H9 (cell line): ENCODE data around the gene SLAIN1. TPM values are rescaled to one million over a fixed set of nuclear protein-coding genes. Genes with fewer than 3 reads are reported as not detected.

Experiments
- DNase-seq: peaks from one replicate; pipeline ENCODE4 v3.0.0-alpha.2; 2017
- H2AFZ ChIP-seq: one replicate; pipeline ENCODE4 v1.6.1; 2013; ENCODE audit warnings: mild to moderate bottlenecking, low read length, control low read depth, moderate library complexity
- H2AK5ac ChIP-seq: 2 replicates; pipeline ENCODE4 v1.6.1; 2013; ENCODE audit warnings: low read length, control low read depth, mixed read lengths; ENCODE audit not compliant: insufficient read length
- H2BK120ac ChIP-seq: one replicate; pipeline ENCODE4 v1.6.1; 2013; ENCODE audit warnings: low read depth, mild to moderate bottlenecking, low read length, control low read depth, inconsistent platforms; ENCODE audit not compliant: poor library complexity, severe bottlenecking
- H2BK12ac ChIP-seq: 2 replicates; pipeline ENCODE4 v1.6.1; 2013; ENCODE audit warnings: low read length, control low read depth, mixed read lengths, low read depth; ENCODE audit not compliant: insufficient read length
- H2BK15ac ChIP-seq: 2 replicates; pipeline ENCODE4 v1.6.1; 2013; ENCODE audit warnings: low read depth, low read length, control low read depth
- H2BK20ac ChIP-seq: one replicate; pipeline ENCODE4 v1.6.1; 2013; ENCODE audit warnings: low read depth, mild to moderate bottlenecking, low read length, control low read depth, inconsistent platforms; ENCODE audit not compliant: poor library complexity, severe bottlenecking
- H2BK5ac ChIP-seq: 2 replicates; pipeline ENCODE4 v1.6.1; 2013; ENCODE audit warnings: low read length, control low read depth, mixed read lengths; ENCODE audit not compliant: insufficient read length
- H3K14ac ChIP-seq: 2 replicates; pipeline ENCODE4 v1.6.1; 2013; ENCODE audit warnings: low read length, control low read depth; ENCODE audit not compliant: insufficient read depth
- H3K18ac ChIP-seq: 2 replicates; pipeline ENCODE4 v1.6.1; 2013; ENCODE audit warnings: low read depth, mild to moderate bottlenecking, mixed read lengths, low read length, control low read depth; ENCODE audit not compliant: insufficient read length
- H3K23ac ChIP-seq: 2 replicates; pipeline ENCODE4 v1.6.1; 2013; ENCODE audit warnings: low read length, control low read depth, mixed read lengths, low read depth; ENCODE audit not compliant: insufficient read length
- H3K23me2 ChIP-seq: 2 replicates; pipeline ENCODE4 v1.6.1; 2013; ENCODE audit warnings: low read depth, mild to moderate bottlenecking, mixed read lengths, low read length, control low read depth; ENCODE audit not compliant: insufficient read length, poor library complexity, severe bottlenecking
- H3K27ac ChIP-seq: 2 replicates; pipeline ENCODE4 v1.5.1; 2013; ENCODE audit warnings: low read length, control low read depth, mixed read lengths, low read depth; ENCODE audit not compliant: insufficient read length
- H3K27me3 ChIP-seq: 2 replicates; pipeline ENCODE4 v1.6.1; 2013; ENCODE audit warnings: low read length, control low read depth, inconsistent platforms; ENCODE audit not compliant: insufficient read depth
- H3K4ac ChIP-seq: 2 replicates; pipeline ENCODE4 v1.6.1; 2013; ENCODE audit warnings: low read depth, mild to moderate bottlenecking, control low read depth, inconsistent platforms, low read length, moderate library complexity
- H3K4me1 ChIP-seq: 2 replicates; pipeline ENCODE4 v1.6.1; 2013; ENCODE audit warnings: low read length, control low read depth, inconsistent platforms; ENCODE audit not compliant: insufficient read depth
- H3K4me2 ChIP-seq: 2 replicates; pipeline ENCODE4 v1.6.1; 2013; ENCODE audit warnings: low read length, control low read depth, mixed read lengths; ENCODE audit not compliant: insufficient read length, insufficient read depth
- H3K56ac ChIP-seq: 2 replicates; pipeline ENCODE4 v1.6.1; 2013; ENCODE audit warnings: low read depth, mild to moderate bottlenecking, mixed read lengths, low read length, control low read depth; ENCODE audit not compliant: insufficient read length
- H3K79me1 ChIP-seq: 2 replicates; pipeline ENCODE4 v1.6.1; 2013; ENCODE audit warnings: low read depth, mild to moderate bottlenecking, moderate library complexity, low read length, control low read depth, inconsistent platforms; ENCODE audit not compliant: insufficient read depth, poor library complexity, severe bottlenecking
- H3K79me2 ChIP-seq: 2 replicates; pipeline ENCODE4 v1.6.1; 2013; ENCODE audit warnings: low read length, control low read depth, inconsistent platforms; ENCODE audit not compliant: insufficient read depth
- H3K9ac ChIP-seq: 2 replicates; pipeline ENCODE4 v1.6.1; 2013; ENCODE audit warnings: low read length, control low read depth, mixed read lengths; ENCODE audit not compliant: insufficient read length; ENCODE audit errors: extremely low read depth
- H3K9me3 ChIP-seq: one replicate; pipeline ENCODE4 v1.6.1; 2013; ENCODE audit warnings: low read depth, low read length, inconsistent platforms; ENCODE audit not compliant: control insufficient read depth
- H3T11ph ChIP-seq: one replicate; pipeline ENCODE4 v1.6.1; 2013; ENCODE audit warnings: mild to moderate bottlenecking, low read length, control low read depth, inconsistent platforms
- H4K20me1 ChIP-seq: one replicate; pipeline ENCODE4 v1.6.1; 2013; ENCODE audit not compliant: control insufficient read depth, insufficient read length, insufficient read depth
- H4K5ac ChIP-seq: 2 replicates; pipeline ENCODE4 v1.6.1; 2013; ENCODE audit warnings: low read depth, mild to moderate bottlenecking, mixed read lengths, low read length, control low read depth; ENCODE audit not compliant: insufficient read length
- H4K8ac ChIP-seq: replicated peaks from 2 replicates; pipeline ENCODE4 v1.6.1; 2013; ENCODE audit warnings: low read length, control low read depth, mixed read lengths, low read depth; ENCODE audit not compliant: insufficient read length
- H4K91ac ChIP-seq: 2 replicates; pipeline ENCODE4 v1.6.1; 2013; ENCODE audit warnings: low read depth, mild to moderate bottlenecking, moderate library complexity, mixed read lengths, low read length, control low read depth; ENCODE audit not compliant: insufficient read length
- H3K27ac Mint-ChIP-seq, 3 experiments: 2 replicates in 2 of 3; 3 replicates in 1 of 3; pipeline ENCODE4 v1.8.0; 2020 to 2021; ENCODE audit warnings: mixed read lengths in 3 of 3, mild to moderate bottlenecking in 1 of 3, moderate library complexity in 1 of 3
- H3K27me3 Mint-ChIP-seq: 2 replicates; pipeline ENCODE4 v1.8.0; 2021; ENCODE audit warnings: low read depth, mild to moderate bottlenecking, moderate library complexity, mixed read lengths
- H3K36me3 Mint-ChIP-seq, 3 experiments: 2 replicates in 2 of 3; 3 replicates in 1 of 3; pipeline ENCODE4 v1.8.0; 2020 to 2021; ENCODE audit warnings: low read depth in 3 of 3, mixed read lengths in 3 of 3; ENCODE audit not compliant: insufficient read depth in 1 of 3
- H3K4me1 Mint-ChIP-seq, 2 experiments: 2 replicates each; pipeline ENCODE4 v1.8.0; 2020; ENCODE audit warnings: mixed read lengths in 2 of 2
- H3K4me3 Mint-ChIP-seq, 2 experiments: 2 replicates in 1 of 2; 3 replicates in 1 of 2; pipeline ENCODE4 v1.8.0; 2020 to 2021; ENCODE audit warnings: mild to moderate bottlenecking in 2 of 2, mixed read lengths in 2 of 2, moderate library complexity in 1 of 2
- H3K9me3 Mint-ChIP-seq, 2 experiments: 2 replicates in 1 of 2; 3 replicates in 1 of 2; pipeline ENCODE4 v1.8.0; 2020; ENCODE audit warnings: mild to moderate bottlenecking in 2 of 2, mixed read lengths in 2 of 2, moderate library complexity in 1 of 2
- total RNA-seq: library from RNA; stranded (reverse); gene quantifications from 2 replicates; pipeline ENCODE4 v1.2.1, GENCODE V29; 2021
- TF ChIP-seq, protein P1 (sequence below): fragments of 200-600 bp; sonication (generic); conservative IDR thresholded peaks from 3 replicates; pipeline ENCODE4 v1.8.0; 2021; ENCODE audit warnings: antibody characterized with exemption, mild to moderate bottlenecking

Gene SLAIN1
- total RNA-seq, 1 experiment from 2014 or later, result 23.2 TPM

DNA sequence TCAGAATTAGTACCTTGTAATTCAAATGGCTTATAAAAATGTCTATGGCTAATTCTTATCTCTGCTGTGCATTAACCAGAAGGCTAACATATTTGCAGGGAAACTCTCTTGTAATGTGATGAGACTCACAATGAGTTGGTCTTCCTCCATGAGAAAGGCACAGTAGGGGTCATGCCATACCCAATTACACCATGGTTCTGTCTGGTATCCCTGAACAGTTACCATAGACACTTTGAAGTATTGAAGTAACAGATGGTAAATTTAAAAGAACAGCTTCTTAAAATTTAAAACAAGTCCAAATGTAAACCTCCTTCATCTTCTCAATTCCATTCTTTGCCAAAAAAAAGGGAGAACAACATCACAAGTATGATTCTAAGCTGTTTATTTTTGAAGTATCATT is 22.6 kb upstream of the SLAIN1 start:
- H3K27ac Mint-ChIP-seq, result no peak overlapping the region
- no peak overlapping the region for H3K27ac ChIP-seq
- no peak overlapping the region for H2BK20ac ChIP-seq
- no peaks in the 10 kb centered on the region for H4K20me1 ChIP-seq
- H3K14ac ChIP-seq, result no peak overlapping the region
- no peak overlapping the region for H3K4me3 Mint-ChIP-seq
- H3K4me1 ChIP-seq, result no peaks in the 10 kb centered on the region
- no peak overlapping the region for H2BK5ac ChIP-seq
- H4K8ac ChIP-seq, result no peak overlapping the region
- H2BK120ac ChIP-seq, result no peak overlapping the region
- H2BK15ac ChIP-seq, result no peak overlapping the region
- no peaks in the 10 kb centered on the region for H3K79me2 ChIP-seq
- H3K4ac ChIP-seq, result no peak overlapping the region
- H3K9me3 ChIP-seq, result no peaks in the 10 kb centered on the region
- no peak overlapping the region for H3K18ac ChIP-seq
- H3K23me2 ChIP-seq, result no peaks in the 10 kb centered on the region
- no peaks in the 10 kb centered on the region for H3K79me1 ChIP-seq
- peaks cover 9 to 17% of the 10 kb centered on the region in 2 experiments; a peak in 4 of 5 replicates for H3K9me3 Mint-ChIP-seq
- no peak overlapping the region for H4K91ac ChIP-seq
- no peak overlapping the region for H2AFZ ChIP-seq
- H3K4me2 ChIP-seq, result no peak overlapping the region
- no peak overlapping the region for H4K5ac ChIP-seq
- no peak overlapping the region for H3K23ac ChIP-seq
- H3K56ac ChIP-seq, result no peak overlapping the region
- no peak overlapping the region for H2AK5ac ChIP-seq
- no peak overlapping the region for H2BK12ac ChIP-seq
- H3K36me3 Mint-ChIP-seq, result peaks cover 0 to 8% (median 0%) of the 10 kb centered on the region in 3 experiments; a peak in 5 of 7 replicates
- TF ChIP-seq, protein P1, sequence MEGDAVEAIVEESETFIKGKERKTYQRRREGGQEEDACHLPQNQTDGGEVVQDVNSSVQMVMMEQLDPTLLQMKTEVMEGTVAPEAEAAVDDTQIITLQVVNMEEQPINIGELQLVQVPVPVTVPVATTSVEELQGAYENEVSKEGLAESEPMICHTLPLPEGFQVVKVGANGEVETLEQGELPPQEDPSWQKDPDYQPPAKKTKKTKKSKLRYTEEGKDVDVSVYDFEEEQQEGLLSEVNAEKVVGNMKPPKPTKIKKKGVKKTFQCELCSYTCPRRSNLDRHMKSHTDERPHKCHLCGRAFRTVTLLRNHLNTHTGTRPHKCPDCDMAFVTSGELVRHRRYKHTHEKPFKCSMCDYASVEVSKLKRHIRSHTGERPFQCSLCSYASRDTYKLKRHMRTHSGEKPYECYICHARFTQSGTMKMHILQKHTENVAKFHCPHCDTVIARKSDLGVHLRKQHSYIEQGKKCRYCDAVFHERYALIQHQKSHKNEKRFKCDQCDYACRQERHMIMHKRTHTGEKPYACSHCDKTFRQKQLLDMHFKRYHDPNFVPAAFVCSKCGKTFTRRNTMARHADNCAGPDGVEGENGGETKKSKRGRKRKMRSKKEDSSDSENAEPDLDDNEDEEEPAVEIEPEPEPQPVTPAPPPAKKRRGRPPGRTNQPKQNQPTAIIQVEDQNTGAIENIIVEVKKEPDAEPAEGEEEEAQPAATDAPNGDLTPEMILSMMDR, result no peak
- DNase-seq, result no peak
- H3K9ac ChIP-seq, result no peak overlapping the region
- no peaks in the 10 kb centered on the region; the same call in none of the 2 replicates for H3K27me3 Mint-ChIP-seq
- no peak overlapping the region for H3T11ph ChIP-seq
- H3K27me3 ChIP-seq, result no peaks in the 10 kb centered on the region
- H3K4me1 Mint-ChIP-seq, result peaks cover 10 to 11% of the 10 kb centered on the region in 2 experiments
